Tibial artery (tissue), 4 donors: ENCODE measurements around the gene SLC5A11.

Experiments used
- DNase-seq, 2 donors: peaks; one replicate each; pipeline ENCODE4 v3.0.0-alpha.2; 2019
- H3K27ac ChIP-seq, 2 donors: fragments of 200-600 bp; sonication (generic) in 1 of 2; 1 replicate in 1 of 2; 2 replicates in 1 of 2; pipeline ENCODE4 v1.5.1; 2018 to 2019; ENCODE audit warnings: mild to moderate bottlenecking in 1 of 2
- H3K27me3 ChIP-seq, 2 donors: fragments of 200-600 bp; sonication (generic) in 1 of 2; one replicate each; pipeline versions ENCODE4 v1.5.1 to v1.6.0; 2016 to 2019
- H3K36me3 ChIP-seq, 3 donors: fragments of 200-600 bp; sonication (generic) in 2 of 3; one replicate each; pipeline ENCODE4 v1.5.1; 2016 to 2019; ENCODE audit warnings: mild to moderate bottlenecking in 2 of 3
- H3K4me1 ChIP-seq, 4 donors: fragments of 200-600 bp; sonication (generic) in 2 of 4; 1 replicate in 3 of 4; 2 replicates in 1 of 4; pipeline ENCODE4 v1.5.1; 2016 to 2019
- H3K4me3 ChIP-seq, 2 donors: fragments of 200-600 bp; sonication (generic) in 1 of 2; 1 replicate in 1 of 2; 2 replicates in 1 of 2; pipeline ENCODE4 v1.5.1; 2018 to 2019; ENCODE audit warnings: mild to moderate bottlenecking in 2 of 2
- H3K9me3 ChIP-seq, 3 donors: fragments of 200-600 bp; sonication (generic) in 1 of 3; one replicate each; pipeline ENCODE4 v1.5.1; 2016 to 2019
- intact Hi-C: fragments of 100-400 bp; cut with DNase I; formaldehyde crosslinking; loops from one replicate; pipeline ENCODE4 v1.15.0; 2023; ENCODE audit warnings: low total_unique reads
- TF ChIP-seq, protein P1 (sequence below), 2 experiments: fragments of 200-600 bp in 1 of 2; fragments of 450-650 bp in 1 of 2; IDR thresholded peaks; one replicate each; pipeline ENCODE4 v1.5.1; 2017 to 2019; ENCODE audit warnings: antibody characterized with exemption in 2 of 2, mild to moderate bottlenecking in 1 of 2, moderate library complexity in 1 of 2

SLC5A11 gene

DNA sequence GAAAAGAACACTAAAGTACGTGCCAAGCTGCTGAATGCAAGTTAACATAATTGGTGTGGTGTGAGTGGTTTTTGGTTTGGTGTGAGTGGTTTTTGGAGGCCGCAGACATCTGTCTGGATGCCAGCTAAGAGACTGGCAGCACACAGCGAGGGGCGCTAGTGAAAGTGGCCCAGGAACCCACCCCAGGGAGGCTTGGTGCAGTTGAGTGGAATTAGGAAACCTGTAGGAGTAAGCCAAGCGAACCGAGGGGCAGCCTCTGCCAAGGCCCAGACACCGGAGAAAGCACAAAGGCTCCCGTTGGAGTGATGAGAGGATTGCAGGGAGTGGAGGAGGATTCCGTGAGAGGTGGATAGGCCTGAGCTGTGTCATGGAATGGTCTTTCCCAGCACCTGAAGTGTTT lies 24.6 kb upstream of the SLC5A11 start:
- no peak overlapping the region for H3K27ac ChIP-seq
- H3K9me3 ChIP-seq, result no peaks in the 10 kb centered on the region
- TF ChIP-seq, protein P1, sequence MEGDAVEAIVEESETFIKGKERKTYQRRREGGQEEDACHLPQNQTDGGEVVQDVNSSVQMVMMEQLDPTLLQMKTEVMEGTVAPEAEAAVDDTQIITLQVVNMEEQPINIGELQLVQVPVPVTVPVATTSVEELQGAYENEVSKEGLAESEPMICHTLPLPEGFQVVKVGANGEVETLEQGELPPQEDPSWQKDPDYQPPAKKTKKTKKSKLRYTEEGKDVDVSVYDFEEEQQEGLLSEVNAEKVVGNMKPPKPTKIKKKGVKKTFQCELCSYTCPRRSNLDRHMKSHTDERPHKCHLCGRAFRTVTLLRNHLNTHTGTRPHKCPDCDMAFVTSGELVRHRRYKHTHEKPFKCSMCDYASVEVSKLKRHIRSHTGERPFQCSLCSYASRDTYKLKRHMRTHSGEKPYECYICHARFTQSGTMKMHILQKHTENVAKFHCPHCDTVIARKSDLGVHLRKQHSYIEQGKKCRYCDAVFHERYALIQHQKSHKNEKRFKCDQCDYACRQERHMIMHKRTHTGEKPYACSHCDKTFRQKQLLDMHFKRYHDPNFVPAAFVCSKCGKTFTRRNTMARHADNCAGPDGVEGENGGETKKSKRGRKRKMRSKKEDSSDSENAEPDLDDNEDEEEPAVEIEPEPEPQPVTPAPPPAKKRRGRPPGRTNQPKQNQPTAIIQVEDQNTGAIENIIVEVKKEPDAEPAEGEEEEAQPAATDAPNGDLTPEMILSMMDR (IDR thresholded peaks at IDR 0.05), result no peak
- H3K4me3 ChIP-seq, result no peak overlapping the region
- no peaks in the 10 kb centered on the region for H3K4me1 ChIP-seq
- intact Hi-C loops, result no loop called here
- H3K27me3 ChIP-seq, result no peaks in the 10 kb centered on the region
- H3K36me3 ChIP-seq, result peaks cover 77 to 90% (median 89%) of the 10 kb centered on the region in 3 donors
- DNase-seq, result no peak

DNA sequence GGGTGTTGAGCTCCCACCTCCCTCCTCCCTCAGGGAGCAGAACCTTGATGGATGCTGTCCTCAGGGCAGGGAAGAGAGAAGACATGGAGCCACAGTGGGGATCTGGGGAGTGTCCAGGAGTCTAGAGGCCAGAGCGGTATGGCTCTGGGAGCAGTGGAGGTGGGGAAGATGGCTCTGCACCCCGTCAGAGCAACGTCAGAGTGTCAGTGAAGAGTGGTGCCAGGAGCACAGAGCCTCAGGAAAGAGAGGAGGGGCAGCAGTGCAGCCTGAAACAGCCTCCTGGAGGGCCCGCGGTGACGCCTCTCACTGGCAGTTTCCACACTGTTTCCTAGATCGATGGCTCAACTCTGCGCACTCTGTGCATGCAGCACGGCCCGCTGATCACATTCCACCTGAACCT lies 23.2 kb upstream of the SLC5A11 start:
- no peaks in the 10 kb centered on the region for H3K9me3 ChIP-seq
- H3K4me1 ChIP-seq, result no peaks in the 10 kb centered on the region
- no peak for DNase-seq
- TF ChIP-seq, protein P1 (IDR thresholded peaks at IDR 0.05), result no peak
- intact Hi-C loops, result no loop called here
- no peak overlapping the region for H3K4me3 ChIP-seq
- H3K36me3 ChIP-seq, result peaks cover 73 to 89% (median 86%) of the 10 kb centered on the region in 3 donors
- H3K27ac ChIP-seq, result no peak overlapping the region
- no peaks in the 10 kb centered on the region for H3K27me3 ChIP-seq

DNA sequence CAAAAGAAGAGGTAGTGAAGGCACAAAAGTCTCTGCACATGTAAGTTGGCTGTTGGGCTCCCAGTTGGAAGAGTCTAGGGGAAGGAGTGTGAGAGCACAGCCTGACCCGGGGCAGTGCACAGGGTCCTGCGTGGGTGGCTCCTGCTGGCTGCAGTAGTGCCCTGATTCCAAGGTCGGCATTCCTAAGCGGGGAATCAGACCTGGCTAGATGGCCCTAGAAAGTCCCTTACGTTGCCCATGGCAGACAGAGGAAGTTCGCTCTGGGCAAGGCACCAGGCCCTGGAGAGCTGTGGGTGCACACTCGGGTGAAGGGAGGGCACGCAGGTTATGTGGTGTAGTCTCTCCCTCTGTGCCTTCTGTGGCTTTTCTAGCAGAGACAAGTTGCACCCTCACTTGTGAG lies 22.8 kb upstream of the SLC5A11 start:
- Histone ChIP-seq H3K9me3 (no peaks in the 10 kb centered on the region), H3K36me3 (peaks cover 73 to 89% (median 86%) of the 10 kb centered on the region in 3 donors), H3K4me1 (no peaks in the 10 kb centered on the region), H3K27ac (no peak overlapping the region), H3K4me3 (no peak overlapping the region), H3K27me3 (no peaks in the 10 kb centered on the region)
- no peak for DNase-seq
- intact Hi-C loops, result no loop called here
- TF ChIP-seq, protein P1 (IDR thresholded peaks at IDR 0.05), result no peak

DNA sequence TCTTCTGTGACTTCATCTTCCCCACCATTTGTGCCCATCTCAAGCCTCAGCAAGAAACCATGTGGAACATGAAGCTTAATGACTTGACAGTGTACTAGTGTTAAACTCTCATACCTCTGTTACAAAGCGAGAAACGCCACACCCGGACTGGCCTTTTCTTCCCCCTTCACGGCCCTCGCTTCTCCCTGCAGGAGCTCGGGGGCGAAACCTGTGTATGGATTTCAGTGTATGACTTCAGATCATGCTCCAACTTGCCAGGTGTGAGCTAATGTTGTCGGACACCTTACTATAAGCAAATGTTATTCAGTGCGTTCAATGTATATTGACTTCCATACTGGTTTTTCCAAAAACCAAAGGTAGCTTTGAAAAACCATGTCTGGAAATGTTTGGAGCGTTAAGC lies 20.1 kb upstream of the SLC5A11 start:
- Histone ChIP-seq H3K36me3 (peaks cover 56 to 82% (median 68%) of the 10 kb centered on the region in 3 donors), H3K9me3 (no peaks in the 10 kb centered on the region), H3K4me3 (no peak overlapping the region), H3K27me3 (no peaks in the 10 kb centered on the region), H3K4me1 (no peaks in the 10 kb centered on the region), H3K27ac (no peak overlapping the region)
- intact Hi-C loops, result no loop called here
- TF ChIP-seq, protein P1 (IDR thresholded peaks at IDR 0.05), result no peak
- DNase-seq, result no peak

DNA sequence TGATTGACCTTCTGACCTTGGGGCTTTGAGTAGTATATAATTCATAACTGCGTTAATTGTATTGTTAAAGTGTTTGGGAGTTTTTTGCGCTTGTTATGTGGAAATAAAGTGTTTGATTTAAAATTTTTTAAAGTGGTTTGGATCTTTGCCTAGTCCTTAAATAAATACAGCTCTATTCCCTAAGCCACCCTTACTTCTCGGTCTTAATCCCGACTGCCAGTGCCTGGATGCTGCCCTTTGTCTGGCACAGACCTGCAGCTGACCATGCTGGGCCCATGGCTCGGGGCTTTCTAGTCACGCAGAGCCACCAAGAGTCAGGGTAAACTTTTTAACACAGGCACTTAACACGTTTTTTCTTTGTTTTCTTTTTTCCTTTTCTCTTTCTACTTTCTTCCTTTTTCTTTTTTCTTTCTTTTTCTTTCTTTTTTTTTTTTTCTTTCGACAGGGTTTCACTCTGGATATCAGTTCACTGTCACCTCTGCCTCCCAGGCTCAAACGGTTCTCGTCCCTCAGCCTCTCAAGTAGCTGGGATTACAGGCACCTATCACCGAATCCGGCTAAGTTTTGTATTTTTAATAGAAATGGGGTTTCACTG lies 19.6 kb upstream of the SLC5A11 start:
- no peaks in the 10 kb centered on the region for H3K9me3 ChIP-seq
- no peaks in the 10 kb centered on the region for H3K27me3 ChIP-seq
- peaks cover 51 to 77% (median 63%) of the 10 kb centered on the region in 3 donors for H3K36me3 ChIP-seq
- H3K4me3 ChIP-seq, result no peak overlapping the region
- TF ChIP-seq, protein P1 (IDR thresholded peaks at IDR 0.05), result no peak
- peak overlapping the region in 1 of 2 donors; percentile 18 for H3K27ac ChIP-seq
- no peaks in the 10 kb centered on the region for H3K4me1 ChIP-seq
- intact Hi-C loops, result no loop called here
- no peak for DNase-seq
